ENCODE data around the gene QRSL1. TPM values are rescaled to one million over a fixed set of nuclear protein-coding genes. Genes with fewer than 3 reads are reported as not detected.
A peak's percentile ranks its signal among the peaks of the same experiment; 100 is the strongest.
"Not testable (repeated sequence)": the region's sequence is repeated elsewhere in the genome, so short reads cannot be mapped to it uniquely, and the experiment has no call there.

QRSL1 gene
- total RNA-seq, 1 donor from 2014 or later = 26.6 TPM

DNA sequence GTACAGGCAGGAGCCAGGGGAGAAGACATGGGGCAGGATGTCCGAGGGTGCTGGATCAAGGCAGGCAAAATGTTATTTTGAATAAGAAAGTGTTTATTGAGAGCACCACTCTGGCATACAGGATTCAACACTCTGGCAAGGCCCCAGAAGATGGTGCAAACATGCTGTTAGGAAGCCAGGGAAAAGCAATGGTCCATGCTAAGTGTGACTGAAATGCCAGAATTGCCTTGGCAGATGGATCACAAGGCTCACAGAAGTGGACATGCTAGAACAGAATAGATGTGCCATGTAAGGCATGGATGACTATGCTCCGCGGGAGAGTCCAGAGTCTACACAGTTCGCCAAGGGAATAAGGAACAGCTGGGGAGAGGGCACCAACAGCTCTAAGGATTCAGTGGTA, 54.6 kb downstream of the QRSL1 start:
- DNase-seq = no peak

GRCh38 chr6:106685833-106686232, 56.5 kb downstream of the QRSL1 start:
- no peak for DNase-seq

GRCh38 chr6:106688177-106688951, 59.0 kb downstream of the QRSL1 start:
- no peak for DNase-seq

- peak; percentile 64 for DNase-seq
Measured at GRCh38 chr6:106692112-106692818, 62.9 kb downstream of the QRSL1 start.

GRCh38 chr6:106692819-106693208, 63.4 kb downstream of the QRSL1 start:
- peak; percentile 18 for DNase-seq

DNA sequence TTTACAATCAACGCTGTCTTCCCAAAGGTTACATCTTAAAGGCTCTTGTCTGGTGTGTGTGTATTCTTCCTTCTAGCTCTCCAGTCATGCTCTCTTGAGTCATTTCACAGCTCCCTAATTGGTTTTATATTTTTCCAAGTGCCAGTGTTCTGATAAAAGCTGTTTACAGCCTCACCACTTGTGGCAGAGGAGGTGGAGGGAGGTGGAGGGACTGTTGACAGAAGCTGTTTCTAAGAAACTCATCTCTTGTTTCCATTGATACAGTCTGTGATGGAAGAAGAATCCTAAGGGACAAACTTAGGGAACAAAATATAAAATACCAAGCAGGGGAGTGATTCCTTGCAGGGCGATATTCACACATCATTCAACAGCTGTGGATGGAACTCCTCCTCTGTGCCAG, 64.0 kb downstream of the QRSL1 start:
- DNase-seq = peak; percentile 21

DNA sequence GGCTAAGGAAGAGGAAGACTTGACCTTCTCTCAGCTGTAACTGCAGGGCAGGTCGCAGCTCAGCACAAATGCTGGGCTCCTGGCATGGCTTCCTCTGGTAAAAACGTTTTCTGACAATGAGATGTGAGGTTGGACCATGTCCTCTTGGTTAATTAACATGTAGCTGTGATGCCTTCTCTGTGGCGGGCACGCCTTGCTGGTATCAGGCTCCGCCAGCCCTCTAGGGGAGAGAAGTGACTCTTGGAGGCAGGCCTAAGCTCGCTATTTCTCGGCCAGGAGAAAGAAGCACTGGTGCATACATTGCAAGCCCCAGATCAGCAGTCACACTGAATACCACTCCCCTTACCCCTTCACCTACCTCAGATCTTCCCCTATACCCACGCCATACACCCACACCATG, 65.0 kb downstream of the QRSL1 start:
- no peak for DNase-seq

GRCh38 chr6:106700581-106700980, 71.2 kb downstream of the QRSL1 start:
- DNase-seq = no peak

DNA sequence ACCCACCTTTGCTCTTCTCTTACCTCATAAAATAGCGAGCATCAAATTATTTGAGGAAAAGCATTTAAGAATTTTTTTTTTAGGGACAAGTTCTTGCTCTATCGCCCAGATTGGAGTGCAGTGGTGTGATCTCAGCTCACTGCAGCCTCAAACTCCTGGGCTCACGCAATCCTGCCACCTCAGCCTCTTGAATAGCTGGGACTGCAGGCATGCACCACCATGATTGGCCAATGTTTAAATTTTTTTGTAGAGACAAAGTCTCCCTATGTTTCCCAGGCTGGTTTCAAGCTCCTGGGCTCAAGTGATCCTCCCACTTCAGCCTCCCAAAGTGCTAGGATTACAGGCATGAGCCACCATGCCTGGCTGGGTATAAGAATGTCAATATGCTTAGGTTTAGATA, 71.8 kb downstream of the QRSL1 start:
- DNase-seq = not testable (repeated sequence)

DNA sequence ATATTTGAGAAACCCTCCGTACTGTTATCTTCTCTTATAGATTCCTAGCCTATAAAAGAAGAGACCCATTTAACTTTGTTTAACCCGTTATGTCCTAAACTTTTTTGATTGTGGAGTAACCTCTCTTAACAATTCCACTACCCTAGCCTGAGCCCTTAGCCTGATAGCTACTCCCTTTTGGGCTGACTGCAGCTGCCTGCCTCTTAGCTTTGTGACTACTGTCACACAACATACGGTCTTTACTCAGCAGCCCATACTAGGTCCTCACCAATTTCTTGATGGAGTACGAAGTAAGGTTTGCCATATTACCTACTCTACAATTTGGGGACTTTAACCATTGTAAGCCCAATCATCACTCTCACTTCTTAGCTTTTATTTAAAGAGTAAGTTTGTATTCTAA, 72.7 kb downstream of the QRSL1 start:
- no peak for DNase-seq

GRCh38 chr6:106702451-106703110, 73.2 kb downstream of the QRSL1 start:
- peak; percentile 12 for DNase-seq

DNA sequence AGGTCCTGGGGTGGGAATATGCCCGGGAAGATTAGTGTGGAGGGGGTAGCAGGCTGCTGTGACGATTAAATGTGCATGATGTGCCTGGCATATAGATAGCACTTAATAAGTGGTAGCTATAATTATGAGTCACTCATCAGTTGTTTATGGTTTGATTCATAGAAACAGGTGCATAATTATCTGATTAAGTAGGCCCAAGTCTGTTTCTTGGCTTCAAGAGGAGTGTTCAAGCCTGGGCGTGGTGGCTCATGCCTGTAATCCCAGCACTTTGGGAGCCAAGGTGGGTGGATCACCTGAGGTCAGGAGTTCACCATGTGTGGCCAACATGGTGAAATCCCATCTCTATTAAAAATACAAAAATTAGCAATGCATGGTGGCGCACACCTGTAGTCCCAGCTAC, 74.9 kb downstream of the QRSL1 start:
- no peak for DNase-seq

DNA sequence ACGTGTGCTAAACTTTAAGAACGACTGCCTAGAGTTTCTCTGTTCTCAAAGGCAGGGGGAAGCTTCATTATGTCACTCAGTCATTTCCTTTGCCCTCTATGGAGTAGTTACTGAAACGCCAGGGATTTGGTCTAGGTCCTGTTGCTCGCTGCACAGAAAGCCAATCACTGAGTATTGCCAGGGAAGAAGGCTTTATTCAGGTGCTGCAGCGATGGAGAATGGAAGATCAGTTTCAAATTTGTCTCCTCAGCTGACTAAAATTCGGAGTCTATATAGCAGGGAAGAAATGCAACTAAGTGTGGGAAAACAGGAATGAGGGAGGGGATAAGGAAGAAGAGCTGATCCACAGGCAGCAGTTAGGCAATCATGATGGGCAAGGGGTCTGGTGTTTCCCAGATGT, 75.8 kb downstream of the QRSL1 start:
- no peak for DNase-seq

GRCh38 chr6:106710580-106710979, 81.2 kb downstream of the QRSL1 start:
- no peak for DNase-seq

DNA sequence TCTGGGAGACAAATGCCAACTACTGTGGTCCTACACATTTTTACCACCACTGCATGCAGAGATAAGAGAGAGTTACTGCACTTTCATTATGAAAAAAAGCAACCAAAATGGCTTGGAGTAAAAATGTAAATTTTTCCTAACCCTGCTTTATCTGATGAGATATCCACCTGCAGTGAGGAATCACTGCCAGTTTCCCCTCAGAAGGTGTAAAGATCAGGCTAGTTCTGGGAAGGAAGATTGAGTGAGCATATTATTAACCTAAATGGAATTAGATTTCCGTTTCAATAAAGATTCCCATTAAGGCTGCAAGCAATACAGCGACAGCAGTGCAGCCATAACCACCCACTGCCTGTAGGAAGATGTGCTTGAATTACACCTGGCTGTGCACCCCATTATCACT, 84.9 kb downstream of the QRSL1 start:
- no peak for DNase-seq

- DNase-seq = no peak
Measured at GRCh38 chr6:106715922-106716321, 86.5 kb downstream of the QRSL1 start.

DNA sequence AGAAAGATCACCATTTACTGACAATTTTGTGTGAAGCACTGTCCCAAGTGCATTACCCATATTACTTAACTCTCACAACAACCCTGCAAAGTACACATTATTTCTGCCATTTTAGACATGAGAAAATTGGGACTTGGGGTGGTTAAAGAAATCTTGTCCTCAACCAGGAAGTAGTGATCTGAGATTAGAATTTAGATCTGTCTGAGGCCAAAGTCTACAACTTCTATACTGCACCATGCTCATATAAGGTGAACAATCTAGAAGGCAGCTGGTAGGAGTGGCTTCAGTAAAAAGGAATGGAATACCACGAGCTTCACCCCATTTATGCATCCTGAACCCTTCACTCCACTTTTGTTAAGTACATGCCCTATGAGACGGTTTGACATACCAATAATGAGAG, 87.6 kb downstream of the QRSL1 start:
- no peak for DNase-seq

Small RNA genes within 50 kb of the gene (small RNA-seq; reads per million reads assigned to genes)
- gene RNU6-527P (ENCODE audit: low replicate concordance) = not detected

Other genes with a start within 250 kb of the QRSL1 start
- gene RTN4IP1, start 80 bp upstream of the QRSL1 start, total RNA-seq = 9.9 TPM

All from tongue (tissue), 3 donors.